ENCODE results near the gene OR9G4.

Gene OR9G4

GRCh38 chr11:56751480-56751879 is 3.0 kb upstream of the OR9G4 start:
- H3K4me3 ChIP-seq (ENCODE audit: low read depth, low read length): no peak overlapping the region
- DNase-seq (ENCODE audit: low read depth): no peak
- TF ChIP-seq POLR2A (IDR thresholded peaks at IDR 0.05; ENCODE audit: extremely low read depth, insufficient read length) (no peak), MAX (IDR thresholded peaks at IDR 0.05; ENCODE audit: low read depth, low read length) (no peak), MYC (IDR thresholded peaks at IDR 0.05; ENCODE audit: low read depth, low read length) (no peak), CTCF (IDR thresholded peaks at IDR 0.05; ENCODE audit: low read depth, low read length) (no peak)

GRCh38 chr11:56750190-56750589 is 1.7 kb upstream of the OR9G4 start:
- DNase-seq (ENCODE audit: low read depth): peak; percentile 34
- H3K4me3 ChIP-seq (ENCODE audit: low read depth, low read length): no peak overlapping the region
- TF ChIP-seq CTCF (IDR thresholded peaks at IDR 0.05; ENCODE audit: low read depth, low read length) (peak; percentile 18), POLR2A (IDR thresholded peaks at IDR 0.05; ENCODE audit: extremely low read depth, insufficient read length) (no peak)

- H3K4me3 ChIP-seq (ENCODE audit: low read depth, low read length): no peak overlapping the region
- no peak for DNase-seq (ENCODE audit: low read depth)
- no peak for TF ChIP-seq CTCF (IDR thresholded peaks at IDR 0.05; ENCODE audit: low read depth, low read length)
- no peak for TF ChIP-seq MAX (IDR thresholded peaks at IDR 0.05; ENCODE audit: low read depth, low read length)
- TF ChIP-seq POLR2A (IDR thresholded peaks at IDR 0.05; ENCODE audit: extremely low read depth, insufficient read length): no peak
- TF ChIP-seq MYC (IDR thresholded peaks at IDR 0.05; ENCODE audit: low read depth, low read length): no peak
Observed at GRCh38 chr11:56740886-56741285, 7.6 kb downstream of the OR9G4 start.

GRCh38 chr11:56740107-56740506 is 8.4 kb downstream of the OR9G4 start:
- no peak for DNase-seq (ENCODE audit: low read depth)
- no peak overlapping the region for H3K4me3 ChIP-seq (ENCODE audit: low read depth, low read length)
- no peak for TF ChIP-seq POLR2A (IDR thresholded peaks at IDR 0.05; ENCODE audit: extremely low read depth, insufficient read length)
- no peak for TF ChIP-seq MYC (IDR thresholded peaks at IDR 0.05; ENCODE audit: low read depth, low read length)
- TF ChIP-seq CTCF (IDR thresholded peaks at IDR 0.05; ENCODE audit: low read depth, low read length): no peak
- TF ChIP-seq MAX (IDR thresholded peaks at IDR 0.05; ENCODE audit: low read depth, low read length): no peak

GRCh38 chr11:56720513-56720912 is 28.0 kb downstream of the OR9G4 start:
- H3K4me3 ChIP-seq (ENCODE audit: low read depth, low read length): no peak overlapping the region
- no peak for DNase-seq (ENCODE audit: low read depth)
- no peak for TF ChIP-seq MAX (IDR thresholded peaks at IDR 0.05; ENCODE audit: low read depth, low read length)
- TF ChIP-seq CTCF (IDR thresholded peaks at IDR 0.05; ENCODE audit: low read depth, low read length): no peak
- no peak for TF ChIP-seq MYC (IDR thresholded peaks at IDR 0.05; ENCODE audit: low read depth, low read length)
- TF ChIP-seq POLR2A (IDR thresholded peaks at IDR 0.05; ENCODE audit: extremely low read depth, insufficient read length): no peak

- no peak for DNase-seq (ENCODE audit: low read depth)
- no peak overlapping the region for H3K4me3 ChIP-seq (ENCODE audit: low read depth, low read length)
- no peak for TF ChIP-seq MAX (IDR thresholded peaks at IDR 0.05; ENCODE audit: low read depth, low read length)
- TF ChIP-seq CTCF (IDR thresholded peaks at IDR 0.05; ENCODE audit: low read depth, low read length): no peak
- no peak for TF ChIP-seq MYC (IDR thresholded peaks at IDR 0.05; ENCODE audit: low read depth, low read length)
- TF ChIP-seq POLR2A (IDR thresholded peaks at IDR 0.05; ENCODE audit: extremely low read depth, insufficient read length): no peak
Observed at GRCh38 chr11:56716379-56716854, 32.1 kb downstream of the OR9G4 start.
